ACC112 (cell line): ENCODE data around the gene NXN.

Source experiments
- H2AFZ ChIP-seq: fragments of 200-600 bp; sonication (generic); one replicate; pipeline ENCODE4 v1.6.0; 2017; ENCODE audit warnings: antibody characterized with exemption, low read length; ENCODE audit not compliant: unreplicated experiment
- H3K27ac ChIP-seq: fragments of 200-600 bp; sonication (generic); 2 replicates; pipeline ENCODE4 v1.5.1; 2014; ENCODE audit warnings: low read depth, mild to moderate bottlenecking, antibody characterized with exemption, low read length, moderate library complexity
- H3K27me3 ChIP-seq: fragments of 200-600 bp; sonication (generic); 2 replicates; pipeline ENCODE4 v1.6.1; 2014; ENCODE audit warnings: mild to moderate bottlenecking, antibody characterized with exemption, low read length, moderate library complexity, mixed read lengths; ENCODE audit not compliant: insufficient read depth
- H3K36me3 ChIP-seq: fragments of 200-600 bp; sonication (generic); 2 replicates; pipeline ENCODE4 v1.6.1; 2016; ENCODE audit warnings: mild to moderate bottlenecking, antibody characterized with exemption, low read length, moderate library complexity, mixed read lengths; ENCODE audit not compliant: insufficient read depth
- H3K4me1 ChIP-seq: fragments of 200-600 bp; sonication (generic); one replicate; pipeline ENCODE4 v1.6.1; 2016; ENCODE audit warnings: low read length, mixed read lengths; ENCODE audit not compliant: insufficient read depth, unreplicated experiment, control insufficient read depth
- H3K4me3 ChIP-seq: fragments of 200-600 bp; sonication (generic); 2 replicates; pipeline ENCODE4 v1.5.1; 2014; ENCODE audit warnings: mild to moderate bottlenecking, low read depth, low read length
- H3K79me2 ChIP-seq: fragments of 200-600 bp; sonication (generic); one replicate; pipeline ENCODE4 v1.6.0; 2016; ENCODE audit warnings: low read length; ENCODE audit not compliant: control insufficient read depth, unreplicated experiment, insufficient read depth

NXN gene

GRCh38 chr17:967122-967521 is 12.5 kb downstream of the NXN start:
- Histone ChIP-seq H2AFZ (no peak overlapping the region), H3K27ac (no peak overlapping the region), H3K4me3 (no peak overlapping the region), H3K36me3 (no peaks in the 10 kb centered on the region), H3K4me1 (no peaks in the 10 kb centered on the region), H3K27me3 (no peaks in the 10 kb centered on the region), H3K79me2 (peaks cover 29% of the 10 kb centered on the region)

- Histone ChIP-seq H3K36me3 (no peaks in the 10 kb centered on the region), H3K4me1 (no peaks in the 10 kb centered on the region), H3K27ac (no peak overlapping the region), H3K79me2 (peaks cover 28% of the 10 kb centered on the region), H2AFZ (no peak overlapping the region), H3K27me3 (no peaks in the 10 kb centered on the region), H3K4me3 (no peak overlapping the region)
Measured at GRCh38 chr17:965311-965989, 14.1 kb downstream of the NXN start.

GRCh38 chr17:964876-965275 is 14.7 kb downstream of the NXN start:
- Histone ChIP-seq H2AFZ (no peak overlapping the region), H3K4me1 (no peaks in the 10 kb centered on the region), H3K79me2 (peaks cover 22% of the 10 kb centered on the region), H3K4me3 (no peak overlapping the region), H3K27ac (no peak overlapping the region), H3K36me3 (no peaks in the 10 kb centered on the region), H3K27me3 (no peaks in the 10 kb centered on the region)

- Histone ChIP-seq H3K79me2 (peaks cover 13% of the 10 kb centered on the region), H3K27me3 (no peaks in the 10 kb centered on the region), H3K36me3 (no peaks in the 10 kb centered on the region), H3K27ac (no peak overlapping the region), H3K4me3 (no peak overlapping the region), H3K4me1 (no peaks in the 10 kb centered on the region), H2AFZ (no peak overlapping the region)
Measured at GRCh38 chr17:962670-963069, 16.9 kb downstream of the NXN start.

- H3K27ac ChIP-seq, result no peak overlapping the region
- H3K4me1 ChIP-seq, result no peaks in the 10 kb centered on the region
- no peak overlapping the region for H3K4me3 ChIP-seq
- peaks cover 8% of the 10 kb centered on the region for H3K79me2 ChIP-seq
- no peak overlapping the region for H2AFZ ChIP-seq
- no peaks in the 10 kb centered on the region for H3K27me3 ChIP-seq
- no peaks in the 10 kb centered on the region for H3K36me3 ChIP-seq
Measured at GRCh38 chr17:962166-962565, 17.4 kb downstream of the NXN start.

GRCh38 chr17:958712-959451 is 20.7 kb downstream of the NXN start:
- Histone ChIP-seq H2AFZ (no peak overlapping the region), H3K36me3 (no peaks in the 10 kb centered on the region), H3K27ac (no peak overlapping the region), H3K79me2 (peaks cover 4% of the 10 kb centered on the region), H3K4me3 (no peak overlapping the region), H3K27me3 (no peaks in the 10 kb centered on the region), H3K4me1 (peaks cover 6% of the 10 kb centered on the region)

GRCh38 chr17:957856-958421 is 21.6 kb downstream of the NXN start:
- H3K4me1 ChIP-seq, result peaks cover 6% of the 10 kb centered on the region
- H3K36me3 ChIP-seq, result no peaks in the 10 kb centered on the region
- no peak overlapping the region for H3K4me3 ChIP-seq
- H3K27ac ChIP-seq, result no peak overlapping the region
- H3K79me2 ChIP-seq, result peaks cover 4% of the 10 kb centered on the region
- no peak overlapping the region for H2AFZ ChIP-seq
- no peaks in the 10 kb centered on the region for H3K27me3 ChIP-seq

GRCh38 chr17:956905-957304 is 22.7 kb downstream of the NXN start:
- Histone ChIP-seq H2AFZ (no peak overlapping the region), H3K36me3 (no peaks in the 10 kb centered on the region), H3K4me3 (no peak overlapping the region), H3K4me1 (peaks cover 7% of the 10 kb centered on the region), H3K27ac (no peak overlapping the region), H3K79me2 (no peaks in the 10 kb centered on the region), H3K27me3 (no peaks in the 10 kb centered on the region)

GRCh38 chr17:954431-955164 is 25.0 kb downstream of the NXN start:
- H3K4me1 ChIP-seq, result peaks cover 17% of the 10 kb centered on the region
- H3K4me3 ChIP-seq, result no peak overlapping the region
- no peak overlapping the region for H2AFZ ChIP-seq
- H3K36me3 ChIP-seq, result no peaks in the 10 kb centered on the region
- H3K27me3 ChIP-seq, result no peaks in the 10 kb centered on the region
- H3K79me2 ChIP-seq, result peaks cover 5% of the 10 kb centered on the region
- H3K27ac ChIP-seq, result no peak overlapping the region

- peaks cover 6% of the 10 kb centered on the region for H3K79me2 ChIP-seq
- no peaks in the 10 kb centered on the region for H3K36me3 ChIP-seq
- H3K27ac ChIP-seq, result no peak overlapping the region
- no peak overlapping the region for H2AFZ ChIP-seq
- H3K4me3 ChIP-seq, result no peak overlapping the region
- no peaks in the 10 kb centered on the region for H3K27me3 ChIP-seq
- H3K4me1 ChIP-seq, result peaks cover 17% of the 10 kb centered on the region
Measured at GRCh38 chr17:953767-954166, 25.8 kb downstream of the NXN start.
